K562 (cell line): ENCODE measurements around the gene NUP85. TPM values are rescaled to one million over a fixed set of nuclear protein-coding genes. Genes with fewer than 3 reads are reported as not detected.

Source experiments
- ATAC-seq: fragments of 200-7000 bp; cut with Tn5 transposase; 3 replicates; pipeline ENCODE4 v1.9.1; 2020; ENCODE audit warnings: moderate library complexity
- BruUV-seq: library from RNA; stranded (reverse); fragments of 400-500 nt; replicated peaks from 2 replicates; lab custom pipeline; 2021; lab: Mats Ljungman, UMichigan
- CTCF ChIA-PET: fragments of 300-600 bp; formaldehyde crosslinking; extraction: SDS; loops from one replicate; lab custom pipeline; 2021; ENCODE audit warnings: low intra/inter-chr PET ratio; lab: Yijun Ruan, JAX
- POLR2A ChIA-PET: fragments of 300-600, 350-650 bp; sonication (Branson Sonifier 250); formaldehyde crosslinking; extraction: SDS; loops from one replicate; lab custom pipeline; 2021; ENCODE audit warnings: antibody characterized with exemption, inconsistent platforms; lab: Yijun Ruan, JAX
- DNase-seq, 4 experiments: peaks; one replicate each; pipeline versions ENCODE4 v3.0.0 to v3.0.0-alpha.2; 2011 to 2018; ENCODE audit warnings: low spot score in 3 of 4, mixed read lengths in 3 of 4; ENCODE audit errors: extremely low read depth in 1 of 4
- FAIRE-seq: peaks from 2 replicates; lab custom pipeline; 2011; peaks lifted over from hg19 to GRCh38; lab: Jason Lieb, UNC
- H2AFZ ChIP-seq: 2 replicates; pipeline ENCODE4 v1.6.0; 2011; ENCODE audit warnings: low read depth, low read length, control low read depth, inconsistent platforms
- H3K27ac ChIP-seq: fragments of 200-600 bp; 3 replicates; pipeline ENCODE4 v1.8.0; 2011; ENCODE audit warnings: low read depth, mild to moderate bottlenecking, control low read depth, inconsistent platforms, low read length, moderate library complexity, mixed read lengths; ENCODE audit errors: extremely low read depth
- H3K27me3 ChIP-seq, 2 experiments: fragments of 300-600 bp in 1 of 2; 2 replicates in 1 of 2; 3 replicates in 1 of 2; pipeline versions ENCODE4 v1.6.0 to v1.8.0; 2011; ENCODE audit warnings: inconsistent platforms in 2 of 2, low read length in 2 of 2, mild to moderate bottlenecking in 1 of 2, mixed read lengths in 1 of 2, moderate library complexity in 1 of 2; ENCODE audit not compliant: control insufficient read depth in 2 of 2, insufficient read depth in 2 of 2
- H3K36me3 ChIP-seq: fragments of 300-600 bp; 3 replicates; pipeline ENCODE4 v1.8.0; 2011; ENCODE audit warnings: mild to moderate bottlenecking, low read length, inconsistent platforms; ENCODE audit not compliant: control insufficient read depth, insufficient read depth
- H3K4me1 ChIP-seq, 2 experiments: fragments of 200-600 bp in 1 of 2; replicated peaks in 1 of 2; 2 replicates in 1 of 2; 3 replicates in 1 of 2; pipeline versions ENCODE4 v1.5.1 to v1.8.0; 2011; ENCODE audit warnings: inconsistent platforms in 2 of 2, low read length in 2 of 2, mild to moderate bottlenecking in 1 of 2, mixed read lengths in 1 of 2, moderate library complexity in 1 of 2; ENCODE audit not compliant: control insufficient read depth in 2 of 2, insufficient read depth in 2 of 2
- H3K4me2 ChIP-seq: 2 replicates; pipeline ENCODE4 v1.6.1; 2011; ENCODE audit warnings: low read length, control low read depth, inconsistent platforms, mixed read lengths; ENCODE audit not compliant: insufficient read depth
- H3K4me3 ChIP-seq: fragments of 200-600 bp; sonication (generic), shearing (Covaris generic); 2 replicates; pipeline ENCODE4 v1.5.1; 2016; ENCODE audit warnings: control low read depth, inconsistent platforms
- H3K79me2 ChIP-seq: fragments of 200-600 bp; 3 replicates; pipeline ENCODE4 v1.8.0; 2011; ENCODE audit warnings: low read length, inconsistent platforms; ENCODE audit not compliant: control insufficient read depth, insufficient read depth
- H3K9ac ChIP-seq, 2 experiments: 2 replicates each; pipeline versions ENCODE4 v1.6.0 to v1.6.1; 2011; ENCODE audit warnings: low read depth in 2 of 2, low read length in 2 of 2, control low read depth in 1 of 2, inconsistent platforms in 1 of 2, mild to moderate bottlenecking in 1 of 2, mixed read lengths in 1 of 2; ENCODE audit not compliant: insufficient read depth in 1 of 2
- H3K9me1 ChIP-seq: one replicate; pipeline ENCODE4 v1.6.0; 2011; ENCODE audit warnings: inconsistent platforms, mild to moderate bottlenecking, low read length, moderate library complexity; ENCODE audit not compliant: control insufficient read depth, insufficient read depth
- H3K9me3 ChIP-seq: replicated peaks from 2 replicates; pipeline ENCODE4 v1.5.1; 2011; ENCODE audit warnings: low read depth, low read length, inconsistent platforms; ENCODE audit not compliant: control insufficient read depth, insufficient read depth
- H4K20me1 ChIP-seq: replicated peaks from 2 replicates; pipeline ENCODE4 v1.6.1; 2011; ENCODE audit warnings: low read length, inconsistent platforms, mixed read lengths; ENCODE audit not compliant: control insufficient read depth, insufficient read depth
- ATF3 ChIP-seq, 2 experiments: fragments of 450-650 bp in 1 of 2; sonication (generic) in 1 of 2; formaldehyde crosslinking in 1 of 2; IDR thresholded peaks in 1 of 2; conservative IDR thresholded peaks in 1 of 2; 2 replicates each; pipeline versions ENCODE4 v1.6.1 to v1.8.1; 2016 to 2023; ENCODE audit warnings: mild to moderate bottlenecking in 2 of 2, moderate library complexity in 2 of 2, inconsistent platforms in 1 of 2, missing genetic modification reagents in 1 of 2
- CAMTA2 ChIP-seq: fragments of 250-450 bp; sonication (Bioruptor Pico); conservative IDR thresholded peaks from 2 replicates; pipeline ENCODE4 v1.5.1; 2022
- CHD1 ChIP-seq: fragments of 200-600 bp; sonication (generic); IDR thresholded peaks from one replicate; pipeline ENCODE4 v1.6.1; 2012; ENCODE audit warnings: mild to moderate bottlenecking, moderate library complexity, low read length, inconsistent platforms
- E2F4 ChIP-seq: sonication (generic); formaldehyde crosslinking; IDR thresholded peaks from 2 replicates; pipeline ENCODE4 v1.8.0; 2022; ENCODE audit warnings: mild to moderate bottlenecking, low read depth, missing genetic modification reagents
- FOXA1 ChIP-seq: fragments of 450-650 bp; IDR thresholded peaks from 2 replicates; pipeline ENCODE4 v1.6.1; 2016; ENCODE audit warnings: mild to moderate bottlenecking, borderline replicate concordance
- HNRNPL ChIP-seq: fragments of 200-400 bp; formaldehyde crosslinking; IDR thresholded peaks from 2 replicates; pipeline ENCODE4 v1.6.1; 2017; ENCODE audit warnings: low read depth, mild to moderate bottlenecking, low read length
- L3MBTL2 ChIP-seq: fragments of 450-650 bp; IDR thresholded peaks from 2 replicates; pipeline ENCODE4 v1.6.1; 2016; ENCODE audit warnings: mild to moderate bottlenecking, moderate library complexity
- MLLT1 ChIP-seq, 2 experiments: fragments of 450-650 bp; IDR thresholded peaks; 2 replicates each; pipeline ENCODE4 v1.6.1; 2016
- NKRF ChIP-seq: fragments of 450-650 bp; IDR thresholded peaks from 2 replicates; pipeline ENCODE4 v1.6.1; 2016; ENCODE audit warnings: borderline replicate concordance
- PHF20 ChIP-seq: fragments of 450-650 bp; IDR thresholded peaks from 2 replicates; pipeline ENCODE4 v1.6.1; 2018; ENCODE audit not compliant: partially characterized antibody
- PPARD ChIP-seq: fragments of 250-450 bp; sonication (Bioruptor Pico); IDR thresholded peaks from 2 replicates; pipeline ENCODE4 v1.8.0; 2022; ENCODE audit warnings: inconsistent platforms, mild to moderate bottlenecking, moderate library complexity
- PRPF4 ChIP-seq: fragments of 200-400 bp; formaldehyde crosslinking; IDR thresholded peaks from one replicate; pipeline ENCODE4 v1.6.1; 2017; ENCODE audit warnings: low read length, low read depth, mild to moderate bottlenecking; ENCODE audit not compliant: insufficient read depth, poor library complexity, severe bottlenecking
- RAD21 ChIP-seq, 2 experiments: fragments of 250-450 bp in 1 of 2; fragments of 450-650 bp in 1 of 2; sonication (Bioruptor Pico) in 1 of 2; formaldehyde crosslinking in 1 of 2; IDR thresholded peaks in 1 of 2; conservative IDR thresholded peaks in 1 of 2; 2 replicates each; pipeline versions ENCODE4 v1.4.0 to v1.8.0; 2020 to 2022; ENCODE audit warnings: mild to moderate bottlenecking in 2 of 2, moderate library complexity in 1 of 2
- RB1 ChIP-seq: fragments of 450-650 bp; IDR thresholded peaks from 2 replicates; pipeline ENCODE4 v1.6.1; 2017; ENCODE audit warnings: low read depth, mild to moderate bottlenecking
- RBBP5 ChIP-seq: fragments of 200-600 bp; sonication (generic); IDR thresholded peaks from 2 replicates; pipeline ENCODE4 v1.6.1; 2012; ENCODE audit warnings: borderline replicate concordance, mild to moderate bottlenecking, low read length, control low read depth, inconsistent platforms; ENCODE audit not compliant: insufficient read depth, poor library complexity, severe bottlenecking
- TEAD1 ChIP-seq, 2 experiments: fragments of 450-650 bp in 1 of 2; sonication (generic) in 1 of 2; formaldehyde crosslinking; IDR thresholded peaks; 2 replicates each; pipeline versions ENCODE4 v1.4.0 to v1.8.0; 2020 to 2022; ENCODE audit warnings: mild to moderate bottlenecking in 2 of 2, missing genetic modification reagents in 1 of 2
- WGBS: fragments of 100-300 bp; shearing (Covaris generic); methylation state at CpG from one replicate; pipeline ENCODE4 v1.1.6; 2016; ENCODE audit warnings: low coverage, mixed read lengths; ENCODE audit not compliant: insufficient coverage; ENCODE audit errors: missing lambda C conversion rate; 5-methylcytosine and 5-hydroxymethylcytosine counted together
- in situ Hi-C: fragments of 300-500 bp; cut with MboI; formaldehyde crosslinking; loops from 4 replicates; pipeline ENCODE4 v1.15.0; 2018; ENCODE audit warnings: inconsistent platforms, mixed read lengths
- intact Hi-C: fragments of 100-400 bp; cut with micrococcal nuclease; formaldehyde crosslinking; loops from 2 replicates; pipeline ENCODE4 v1.14.2; 2022
- polyA plus RNA-seq, 8 experiments: library from polyadenylated mRNA; depleted of rRNA in 4 of 8; stranded (reverse) in 5 of 8; unstranded in 3 of 8; fragments of >200 nt; fragmentation: Nextera tagmentation in 2 of 8; fragmentation: Illumina TruSeq in 1 of 8; extraction: Ambion mirVana in 2 of 8; extraction: Trizol in 1 of 8; gene quantifications; 2 replicates each; pipeline versions ENCODE4 v1.2.1 to v1.2.3, GENCODE V29; 2011 to 2014; ENCODE audit warnings: inconsistent platforms in 1 of 8, missing spikeins in 1 of 8
- total RNA-seq, 7 experiments: library from RNA; depleted of rRNA in 6 of 7; stranded (reverse); fragments of >200 nt in 6 of 7; fragmentation: Illumina TruSeq in 2 of 7; extraction: Trizol in 2 of 7; gene quantifications; 2 replicates each; pipeline versions ENCODE4 v1.2.1 to v1.2.3, GENCODE V29; 2011 to 2021; ENCODE audit warnings: low replicate concordance in 1 of 7

NUP85 gene
- total and polyA plus RNA-seq, 9 of the 15 experiments (the other 6 are each of a cell fraction or from before 2014, with no cell fraction given) = 50.2 to 177 (median 110) TPM

GRCh38 chr17:75205793-75206163 lies 299 bp downstream of the NUP85 start:
- H3K9me1 ChIP-seq = no peaks in the 10 kb centered on the region
- H3K79me2 ChIP-seq = peaks cover 57% of the 10 kb centered on the region
- in situ Hi-C loops (no loop called here), intact Hi-C loops (no loop called here)
- peak overlapping the region; percentile 100 for H2AFZ ChIP-seq
- no peaks in the 10 kb centered on the region for H3K9me3 ChIP-seq
- H3K4me1 ChIP-seq = peaks cover 0 to 12% of the 10 kb centered on the region in 2 experiments; a peak in 3 of 5 replicates
- BruUV-seq = TSS peak; percentile 80
- POLR2A ChIA-PET = interaction anchor here (0.6 to 3.2 kb wide), 26 partner anchors 8 to 574 kb away, joined by 3 to 30 read pairs (median 4); partner anchors contain the start of genes FDXR, JPT1, MIF4GD and SLC25A19
- peak overlapping the region; percentile 97 to 99 for H3K9ac ChIP-seq
- FAIRE-seq (no peak), DNase-seq (no peak), ATAC-seq (peak; percentile 29)
- H4K20me1 ChIP-seq = no peaks in the 10 kb centered on the region
- CTCF ChIA-PET = no interaction called here
- H3K27me3 ChIP-seq = no peaks in the 10 kb centered on the region
- 1% methylated on average over 22 of the region's 22 CpGs for WGBS
- H3K36me3 ChIP-seq = peaks cover 25% of the 10 kb centered on the region
- peak overlapping the region; percentile 99 for H3K27ac ChIP-seq
- peak overlapping the region; percentile 67 for H3K4me3 ChIP-seq
- peak overlapping the region; percentile 96 for H3K4me2 ChIP-seq
- no peak for TF ChIP-seq FOXA1
- TF ChIP-seq CAMTA2 (CRISPR knock-in tag) = no peak
- no peak for TF ChIP-seq E2F4 (CRISPR knock-in tag)
- TF ChIP-seq PHF20 = peak; percentile 53
- no peak for TF ChIP-seq PRPF4
- TF ChIP-seq L3MBTL2 = no peak
- TF ChIP-seq CHD1 = no peak
- TF ChIP-seq PPARD (CRISPR knock-in tag) = no peak
- TF ChIP-seq MLLT1 (IDR thresholded peaks at IDR 0.05) = peak in 1 of 2 experiments; percentile 42; a peak in 1 of 4 replicates
- TF ChIP-seq RB1 = 0 out of 2 replicates have a peak, but pooled peaks have one; percentile 10
- TF ChIP-seq RAD21 (CRISPR knock-in tag; conservative IDR thresholded peaks at IDR 0.05 in 1 of 2, IDR thresholded peaks at IDR 0.05 in 1 of 2) = peak in 1 of 2 experiments; percentile 2; a peak in 1 of 4 replicates
- no peak for TF ChIP-seq ATF3 (IDR thresholded peaks at IDR 0.05)
- TF ChIP-seq ATF3 (CRISPR knock-in tag; conservative IDR thresholded peaks at IDR 0.05) = no peak
- TF ChIP-seq RBBP5 = peak; percentile 47
- TF ChIP-seq NKRF = peak; percentile 70; the same call in 1 of the 2 replicates
- no peak for TF ChIP-seq HNRNPL
- 0 out of 4 replicates have a peak, but pooled peaks of 1 of the 2 experiments have one; percentile 9 for TF ChIP-seq TEAD1 (CRISPR knock-in tag; IDR thresholded peaks at IDR 0.05)
